HG02938 (cell line): Measurements from ENCODE around the gene CAMK1D.

Experiments used
- ATAC-seq: cut with Tn5 transposase; IDR thresholded peaks from one replicate; pipeline ENCODE4 v1.9.1; 2021; ENCODE audit warnings: mild to moderate bottlenecking, moderate library complexity; ENCODE audit not compliant: unreplicated experiment

Gene CAMK1D

GRCh38 chr10:12615296-12616220 lies 266.2 kb downstream of the CAMK1D start:
- no peak for ATAC-seq

- ATAC-seq: no peak
Observed at GRCh38 chr10:12617191-12618175, 268.1 kb downstream of the CAMK1D start.

GRCh38 chr10:12622016-12622415 lies 272.7 kb downstream of the CAMK1D start:
- no peak for ATAC-seq

GRCh38 chr10:12622691-12623090 lies 273.3 kb downstream of the CAMK1D start:
- no peak for ATAC-seq

- ATAC-seq: no peak
Observed at GRCh38 chr10:12625393-12626023, 276.2 kb downstream of the CAMK1D start.

GRCh38 chr10:12628153-12628552 lies 278.8 kb downstream of the CAMK1D start:
- no peak for ATAC-seq

- no peak for ATAC-seq
Observed at GRCh38 chr10:12628964-12629766, 279.8 kb downstream of the CAMK1D start.

- no peak for ATAC-seq
Observed at GRCh38 chr10:12629767-12630165, 280.4 kb downstream of the CAMK1D start.

- ATAC-seq: no peak
Observed at GRCh38 chr10:12631216-12631615, 281.9 kb downstream of the CAMK1D start.

- no peak for ATAC-seq
Observed at GRCh38 chr10:12631787-12632562, 282.6 kb downstream of the CAMK1D start.

DNA sequence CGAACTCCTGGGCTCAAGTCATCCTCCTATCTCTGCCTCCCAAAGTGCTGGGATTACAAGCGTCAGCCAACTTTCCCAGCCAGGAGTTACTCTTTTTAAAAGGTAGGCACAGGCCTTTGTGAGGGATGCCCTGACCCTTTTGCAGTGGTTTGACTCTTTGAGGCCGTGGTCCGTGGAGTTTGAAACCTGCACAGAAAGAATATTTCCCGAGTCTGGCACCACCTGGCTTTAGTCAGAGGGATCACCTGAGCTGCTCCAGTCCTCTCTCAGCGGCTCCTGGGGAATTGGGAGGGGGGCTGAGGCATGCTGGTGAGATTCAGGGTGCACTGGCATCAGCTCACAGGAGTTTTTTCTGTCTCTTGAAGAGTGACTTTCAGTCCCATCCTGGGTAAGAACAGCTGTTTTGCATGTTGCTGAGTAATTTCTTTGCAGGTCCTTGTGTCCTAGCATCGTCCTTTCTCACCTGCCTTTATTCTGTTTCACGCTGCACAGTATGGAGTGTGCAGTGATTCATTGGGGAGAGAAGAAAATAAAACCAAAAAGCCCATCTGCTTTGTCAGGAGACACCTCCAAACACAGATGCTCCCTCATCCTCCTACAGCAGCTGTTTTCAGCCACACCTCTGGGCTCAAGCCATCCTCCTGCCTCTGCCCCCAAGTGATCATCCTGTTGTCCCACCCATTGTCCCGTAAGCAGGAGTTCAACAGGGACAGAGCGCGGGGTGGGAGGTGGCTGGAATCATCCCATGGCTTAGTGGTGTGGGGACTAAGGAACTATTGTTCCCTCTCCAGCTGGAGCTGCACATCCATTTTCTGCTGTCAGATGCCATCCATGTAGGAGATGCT lies 284.7 kb downstream of the CAMK1D start:
- no peak for ATAC-seq

DNA sequence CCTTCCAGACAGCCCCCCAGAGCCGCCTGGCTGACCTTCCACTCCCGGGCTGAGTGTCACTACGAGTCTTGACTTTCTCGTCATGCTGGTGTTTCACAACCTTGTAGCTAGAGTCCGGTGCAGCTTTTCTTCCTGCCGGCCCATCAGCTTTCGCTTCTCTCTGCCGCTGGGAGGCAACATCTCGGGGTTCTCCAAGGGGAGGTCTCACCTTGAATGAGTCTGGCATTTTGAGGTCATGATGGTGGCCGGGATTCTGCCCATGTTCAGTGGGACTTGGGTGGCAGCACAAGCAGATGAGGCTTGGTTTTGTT lies 285.2 kb downstream of the CAMK1D start:
- ATAC-seq: no peak

DNA sequence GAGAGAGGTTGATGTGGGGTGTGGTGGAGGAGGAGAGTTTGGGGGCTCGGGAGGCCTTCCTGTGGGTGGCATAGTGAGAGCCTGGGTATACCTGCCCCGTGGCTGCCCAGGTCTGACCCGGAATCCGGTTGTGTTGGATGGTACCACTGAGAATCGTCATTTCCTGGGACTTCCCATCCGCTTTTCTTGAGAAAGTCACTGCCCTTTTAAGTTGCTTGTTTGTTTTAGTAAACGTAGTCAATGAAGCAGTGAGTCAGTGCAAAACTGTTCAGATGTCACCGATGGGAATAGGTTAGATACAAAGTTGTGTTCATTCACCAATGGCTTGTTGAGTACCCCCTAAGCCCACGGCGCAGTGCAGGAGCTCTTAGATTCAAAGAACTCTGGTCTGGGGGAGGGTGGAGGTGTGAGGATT lies 285.8 kb downstream of the CAMK1D start:
- ATAC-seq: no peak

DNA sequence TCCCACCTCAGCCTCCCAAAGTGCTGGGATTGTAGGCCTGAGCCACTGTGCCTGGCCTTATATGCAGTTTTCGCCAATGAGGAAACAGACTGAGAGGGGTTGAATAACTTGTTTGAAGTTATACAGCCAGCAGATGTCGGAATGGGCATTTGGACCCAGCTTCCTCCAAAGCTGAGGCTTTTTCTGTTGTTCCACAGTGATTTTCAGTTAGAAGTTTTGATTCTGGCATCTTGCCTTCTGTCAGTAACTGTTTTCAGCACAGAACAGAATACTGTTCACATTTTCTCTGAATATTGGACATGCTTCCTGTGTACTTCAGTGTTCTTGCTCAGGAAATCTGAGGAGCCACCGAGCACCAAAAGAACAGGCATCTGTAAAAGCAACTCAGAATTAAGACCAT lies 287.2 kb downstream of the CAMK1D start:
- no peak for ATAC-seq

DNA sequence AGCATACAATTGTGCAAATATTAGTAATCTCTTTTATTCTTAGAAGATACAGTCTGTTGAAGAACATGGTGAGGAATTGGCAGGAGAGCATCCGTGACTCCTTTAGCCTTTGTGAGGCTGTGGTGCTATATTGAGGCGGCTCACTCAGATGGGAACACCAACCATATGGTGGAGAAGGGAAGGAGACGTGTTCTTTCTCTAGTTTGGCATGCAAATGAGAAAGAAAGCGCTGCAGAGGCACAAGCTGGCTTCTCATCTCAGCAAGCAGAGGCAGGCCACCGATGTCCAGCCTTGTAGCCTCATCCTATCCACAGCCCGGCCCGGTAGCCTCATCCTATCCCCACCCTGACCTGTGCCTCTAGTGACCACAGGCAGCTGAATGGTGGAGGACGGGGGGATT lies 288.3 kb downstream of the CAMK1D start:
- no peak for ATAC-seq

DNA sequence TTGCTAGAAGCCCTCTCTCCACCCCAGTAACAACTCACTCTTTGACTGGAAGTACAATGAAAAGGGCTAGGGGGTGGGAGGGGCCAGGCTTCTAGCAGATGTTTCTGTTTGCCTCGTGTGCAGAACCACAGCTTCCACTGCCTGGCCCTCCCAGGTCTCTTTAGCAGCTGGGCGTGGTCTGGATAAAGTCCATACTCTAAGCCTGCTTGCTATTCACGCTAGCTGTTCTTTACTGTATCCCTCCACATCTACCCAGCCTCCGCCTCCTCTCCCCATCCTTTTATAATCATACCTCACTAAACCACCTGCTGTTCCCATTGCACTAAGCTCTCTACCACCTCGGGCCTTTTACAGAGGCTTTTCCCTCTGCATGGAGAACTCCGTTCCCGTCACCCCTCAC lies 288.8 kb downstream of the CAMK1D start:
- ATAC-seq: no peak

GRCh38 chr10:12638781-12639180 lies 289.4 kb downstream of the CAMK1D start:
- no peak for ATAC-seq

DNA sequence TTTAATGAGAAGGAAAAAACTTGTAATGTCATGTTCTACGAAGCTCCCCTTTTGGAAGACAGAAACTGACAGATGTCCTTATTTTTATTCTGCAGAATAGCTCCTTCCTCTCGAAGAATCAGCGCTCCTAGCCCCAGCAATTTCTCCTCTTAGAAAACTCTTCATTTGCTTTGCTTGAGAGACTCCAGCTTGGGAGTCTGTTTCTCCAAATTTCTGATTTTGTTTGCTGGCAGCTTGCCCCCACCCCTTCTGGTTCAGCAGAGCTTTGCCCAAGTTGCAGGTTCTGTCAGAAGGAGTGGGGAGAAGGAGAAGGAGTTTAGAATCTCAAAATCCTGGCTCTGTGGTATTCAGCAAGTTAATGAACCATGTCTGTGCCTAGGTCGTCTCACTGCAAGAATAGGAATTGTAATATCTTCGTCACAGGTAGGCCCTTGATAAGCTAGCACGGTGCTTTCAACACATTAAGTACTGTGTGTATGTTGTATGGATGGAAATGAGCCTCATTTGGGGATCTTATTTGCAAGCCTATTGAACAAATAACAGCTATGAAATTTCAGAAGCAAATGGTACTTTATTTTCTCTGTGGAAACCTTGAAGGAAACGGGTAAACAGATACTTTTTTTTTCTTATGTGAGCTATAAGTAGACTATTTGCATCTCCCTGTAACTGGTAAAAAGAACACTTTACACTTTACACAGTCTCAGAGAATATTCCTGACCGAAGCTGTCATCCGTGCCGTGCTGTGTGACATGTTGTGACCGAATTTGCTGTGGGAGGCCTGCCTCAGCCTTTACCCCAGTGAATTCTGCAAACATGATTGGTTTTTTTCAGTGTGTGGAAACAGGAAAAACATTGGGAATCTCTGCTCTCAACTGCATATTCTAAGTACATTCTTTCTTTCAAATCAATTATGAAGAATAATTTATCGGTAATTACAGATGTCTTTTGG lies 290.9 kb downstream of the CAMK1D start:
- no peak for ATAC-seq
